HG02610 (cell line): Measurements from ENCODE around the gene STAC.
"Not testable (repeated sequence)": the region's sequence is repeated elsewhere in the genome, so short reads cannot be mapped to it uniquely, and the experiment has no call there.

ENCODE experiments used
- ATAC-seq: cut with Tn5 transposase; IDR thresholded peaks from one replicate; pipeline ENCODE4 v1.9.1; 2021; ENCODE audit warnings: mild to moderate bottlenecking, moderate library complexity; ENCODE audit not compliant: unreplicated experiment

The STAC gene

GRCh38 chr3:36409862-36410261 lies 29.6 kb downstream of the STAC start:
- ATAC-seq = no peak

GRCh38 chr3:36411587-36411986 lies 31.3 kb downstream of the STAC start:
- no peak for ATAC-seq

- ATAC-seq = no peak
Measured at GRCh38 chr3:36416599-36416998, 36.3 kb downstream of the STAC start.

- ATAC-seq = no peak
Measured at GRCh38 chr3:36417237-36417636, 36.9 kb downstream of the STAC start.

GRCh38 chr3:36418296-36418695 lies 38.0 kb downstream of the STAC start:
- no peak for ATAC-seq

- ATAC-seq = no peak
Measured at GRCh38 chr3:36428445-36428844, 48.1 kb downstream of the STAC start.

- ATAC-seq = no peak
Measured at GRCh38 chr3:36429986-36430485, 49.7 kb downstream of the STAC start.

GRCh38 chr3:36433511-36433910 lies 53.2 kb downstream of the STAC start:
- no peak for ATAC-seq

GRCh38 chr3:36434687-36435426 lies 54.6 kb downstream of the STAC start:
- no peak for ATAC-seq

- no peak for ATAC-seq
Measured at GRCh38 chr3:36443028-36443686, 62.9 kb downstream of the STAC start.

- ATAC-seq = no peak
Measured at GRCh38 chr3:36444909-36445308, 64.6 kb downstream of the STAC start.

- ATAC-seq = no peak
Measured at GRCh38 chr3:36446276-36446675, 66.0 kb downstream of the STAC start.

- no peak for ATAC-seq
Measured at GRCh38 chr3:36447061-36447460, 66.8 kb downstream of the STAC start.

GRCh38 chr3:36451816-36452215 lies 71.5 kb downstream of the STAC start:
- no peak for ATAC-seq

GRCh38 chr3:36453213-36453612 lies 72.9 kb downstream of the STAC start:
- ATAC-seq = not testable (repeated sequence)

- not testable (repeated sequence) for ATAC-seq
Measured at GRCh38 chr3:36453896-36454295, 73.6 kb downstream of the STAC start.

- no peak for ATAC-seq
Measured at GRCh38 chr3:36455406-36455805, 75.1 kb downstream of the STAC start.

GRCh38 chr3:36456784-36457183 lies 76.5 kb downstream of the STAC start:
- ATAC-seq = no peak

- no peak for ATAC-seq
Measured at GRCh38 chr3:36457667-36458066, 77.4 kb downstream of the STAC start.

GRCh38 chr3:36459177-36459576 lies 78.9 kb downstream of the STAC start:
- no peak for ATAC-seq

- ATAC-seq = no peak
Measured at GRCh38 chr3:36461597-36461996, 81.3 kb downstream of the STAC start.

GRCh38 chr3:36472045-36472444 lies 91.7 kb downstream of the STAC start:
- not testable (repeated sequence) for ATAC-seq
